ENCODE data around the gene ELP4.
"Not testable (repeated sequence)": the region's sequence is repeated elsewhere in the genome, so short reads cannot be mapped to it uniquely, and the experiment has no call there.

The ELP4 gene

GRCh38 chr11:31531293-31531692 is 21.7 kb downstream of the ELP4 start:
- H3K4me3 ChIP-seq (ENCODE audit: low read depth, low read length) = no peak overlapping the region
- TF ChIP-seq POLR2A (IDR thresholded peaks at IDR 0.05; ENCODE audit: extremely low read depth, insufficient read length) = no peak
- no peak for TF ChIP-seq MYC (IDR thresholded peaks at IDR 0.05; ENCODE audit: low read depth, low read length)
- no peak for TF ChIP-seq MAX (IDR thresholded peaks at IDR 0.05; ENCODE audit: low read depth, low read length)
- no peak for TF ChIP-seq CTCF (IDR thresholded peaks at IDR 0.05; ENCODE audit: low read depth, low read length)
- no peak for DNase-seq (ENCODE audit: low read depth)

- no peak for DNase-seq (ENCODE audit: low read depth)
- TF ChIP-seq MAX (IDR thresholded peaks at IDR 0.05; ENCODE audit: low read depth, low read length) (no peak), POLR2A (IDR thresholded peaks at IDR 0.05; ENCODE audit: extremely low read depth, insufficient read length) (no peak), CTCF (IDR thresholded peaks at IDR 0.05; ENCODE audit: low read depth, low read length) (no peak)
- no peak overlapping the region for H3K4me3 ChIP-seq (ENCODE audit: low read depth, low read length)
Observed at GRCh38 chr11:31535479-31535878, 25.9 kb downstream of the ELP4 start.

GRCh38 chr11:31542862-31543261 is 33.3 kb downstream of the ELP4 start:
- no peak for DNase-seq (ENCODE audit: low read depth)
- TF ChIP-seq POLR2A (IDR thresholded peaks at IDR 0.05; ENCODE audit: extremely low read depth, insufficient read length) (no peak), MYC (IDR thresholded peaks at IDR 0.05; ENCODE audit: low read depth, low read length) (no peak), MAX (IDR thresholded peaks at IDR 0.05; ENCODE audit: low read depth, low read length) (no peak), CTCF (IDR thresholded peaks at IDR 0.05; ENCODE audit: low read depth, low read length) (no peak)
- no peak overlapping the region for H3K4me3 ChIP-seq (ENCODE audit: low read depth, low read length)

- no peak for DNase-seq (ENCODE audit: low read depth)
- no peak overlapping the region for H3K4me3 ChIP-seq (ENCODE audit: low read depth, low read length)
- TF ChIP-seq CTCF (IDR thresholded peaks at IDR 0.05; ENCODE audit: low read depth, low read length) = no peak
- no peak for TF ChIP-seq MAX (IDR thresholded peaks at IDR 0.05; ENCODE audit: low read depth, low read length)
- TF ChIP-seq MYC (IDR thresholded peaks at IDR 0.05; ENCODE audit: low read depth, low read length) = no peak
- no peak for TF ChIP-seq POLR2A (IDR thresholded peaks at IDR 0.05; ENCODE audit: extremely low read depth, insufficient read length)
Observed at GRCh38 chr11:31555938-31556337, 46.4 kb downstream of the ELP4 start.

- DNase-seq (ENCODE audit: low read depth) = no peak
- H3K4me3 ChIP-seq (ENCODE audit: low read depth, low read length) = no peak overlapping the region
- no peak for TF ChIP-seq POLR2A (IDR thresholded peaks at IDR 0.05; ENCODE audit: extremely low read depth, insufficient read length)
Observed at GRCh38 chr11:31558001-31558400, 48.4 kb downstream of the ELP4 start.

- no peak overlapping the region for H3K4me3 ChIP-seq (ENCODE audit: low read depth, low read length)
- TF ChIP-seq MAX (IDR thresholded peaks at IDR 0.05; ENCODE audit: low read depth, low read length) (no peak), CTCF (IDR thresholded peaks at IDR 0.05; ENCODE audit: low read depth, low read length) (no peak), MYC (IDR thresholded peaks at IDR 0.05; ENCODE audit: low read depth, low read length) (no peak), POLR2A (IDR thresholded peaks at IDR 0.05; ENCODE audit: extremely low read depth, insufficient read length) (no peak)
- no peak for DNase-seq (ENCODE audit: low read depth)
Observed at GRCh38 chr11:31560842-31561476, 51.4 kb downstream of the ELP4 start.

GRCh38 chr11:31564517-31564916 is 55.0 kb downstream of the ELP4 start:
- DNase-seq (ENCODE audit: low read depth); H3K4me3 ChIP-seq (ENCODE audit: low read depth, low read length): not testable (repeated sequence)

- DNase-seq (ENCODE audit: low read depth); H3K4me3 ChIP-seq (ENCODE audit: low read depth, low read length): not testable (repeated sequence)
Observed at GRCh38 chr11:31574133-31574532, 64.6 kb downstream of the ELP4 start.

- H3K4me3 ChIP-seq (ENCODE audit: low read depth, low read length); DNase-seq (ENCODE audit: low read depth): not testable (repeated sequence)
Observed at GRCh38 chr11:31575764-31576163, 66.2 kb downstream of the ELP4 start.

GRCh38 chr11:31579412-31579811 is 69.8 kb downstream of the ELP4 start:
- DNase-seq (ENCODE audit: low read depth); H3K4me3 ChIP-seq (ENCODE audit: low read depth, low read length): not testable (repeated sequence)

Measured in NB4 (cell line).